Uterus (tissue), 4 donors: ENCODE data around the gene PBXIP1. TPM values are rescaled to one million over a fixed set of nuclear protein-coding genes. Genes with fewer than 3 reads are reported as not detected.

Experiments used
- DNase-seq, 2 donors: peaks; one replicate each; pipeline ENCODE4 v3.0.0-alpha.2; 2019 to 2020
- H3K27ac ChIP-seq, 2 donors: fragments of 200-600 bp; sonication (generic); 1 replicate in 1 of 2; 2 replicates in 1 of 2; pipeline ENCODE4 v1.5.1; 2016 to 2018
- H3K27me3 ChIP-seq, 2 donors: fragments of 200-600 bp; sonication (generic); one replicate each; pipeline ENCODE4 v1.5.1; 2018 to 2019; ENCODE audit warnings: control low read depth in 1 of 2
- H3K36me3 ChIP-seq, 2 donors: fragments of 200-600 bp; sonication (generic); one replicate each; pipeline ENCODE4 v1.5.1; 2019; ENCODE audit warnings: control low read depth in 1 of 2
- H3K4me1 ChIP-seq, 2 donors: fragments of 200-600 bp; sonication (generic); one replicate each; pipeline ENCODE4 v1.5.1; 2018 to 2019; ENCODE audit warnings: control low read depth in 1 of 2
- H3K4me3 ChIP-seq, 2 donors: fragments of 200-600 bp; sonication (generic); 1 replicate in 1 of 2; 2 replicates in 1 of 2; pipeline ENCODE4 v1.5.1; 2018 to 2019; ENCODE audit warnings: mild to moderate bottlenecking in 1 of 2
- H3K9me3 ChIP-seq, 2 donors: fragments of 200-600 bp; sonication (generic); one replicate each; pipeline ENCODE4 v1.5.1; 2019; ENCODE audit warnings: control low read depth in 1 of 2
- CTCF ChIP-seq, 4 experiments: fragments of 200-600 bp in 2 of 4; fragments of 450-650 bp in 2 of 4; sonication (generic) in 2 of 4; IDR thresholded peaks; one replicate each; pipeline ENCODE4 v1.5.1; 2016 to 2019; ENCODE audit warnings: antibody characterized with exemption in 4 of 4, mild to moderate bottlenecking in 2 of 4, moderate library complexity in 1 of 4
- POLR2A ChIP-seq, 2 donors: fragments of 450-650 bp; IDR thresholded peaks; one replicate each; pipeline ENCODE4 v1.6.1; 2016; ENCODE audit warnings: antibody characterized with exemption in 2 of 2, mild to moderate bottlenecking in 1 of 2, moderate library complexity in 1 of 2
- intact Hi-C: fragments of 100-400 bp; cut with DNase I; formaldehyde crosslinking; loops from one replicate; pipeline ENCODE4 v1.15.1; 2023; ENCODE audit warnings: low total_unique reads
- total RNA-seq, 4 donors: library from RNA; depleted of rRNA in 3 of 4; stranded (reverse); fragments of >200 nt in 3 of 4; gene quantifications; one replicate each; pipeline versions ENCODE4 v1.1.0 to v1.2.4, GENCODE V29; 2014 to 2023
- donor health status: DM: yes; HTN: yes; CAD: no.

The PBXIP1 gene
- total RNA-seq, 4 donors from 2014 or later, result 34.4 to 151 (median 88.6) TPM

GRCh38 chr1:154959426-154959780 lies 3.5 kb upstream of the PBXIP1 start:
- H3K27me3 ChIP-seq, result no peaks in the 10 kb centered on the region
- H3K4me1 ChIP-seq, result peaks cover 3 to 18% of the 10 kb centered on the region in 2 donors
- H3K4me3 ChIP-seq, result no peak overlapping the region
- H3K27ac ChIP-seq, result no peak overlapping the region
- intact Hi-C loops, result no loop called here
- DNase-seq, result no peak
- H3K9me3 ChIP-seq, result no peaks in the 10 kb centered on the region
- no peaks in the 10 kb centered on the region for H3K36me3 ChIP-seq
- TF ChIP-seq POLR2A (IDR thresholded peaks at IDR 0.05), result no peak
- TF ChIP-seq CTCF (IDR thresholded peaks at IDR 0.05), result no peak

GRCh38 chr1:154958681-154959425 lies 3.0 kb upstream of the PBXIP1 start:
- Histone ChIP-seq H3K4me1 (peaks cover 3 to 20% of the 10 kb centered on the region in 2 donors), H3K36me3 (no peaks in the 10 kb centered on the region), H3K4me3 (no peak overlapping the region), H3K27me3 (no peaks in the 10 kb centered on the region), H3K27ac (no peak overlapping the region), H3K9me3 (no peaks in the 10 kb centered on the region)
- DNase-seq, result no peak
- TF ChIP-seq POLR2A (IDR thresholded peaks at IDR 0.05), result no peak
- TF ChIP-seq CTCF (IDR thresholded peaks at IDR 0.05), result no peak
- intact Hi-C loops, result no loop called here

GRCh38 chr1:154958036-154958435 lies 2.1 kb upstream of the PBXIP1 start:
- H3K4me3 ChIP-seq, result no peak overlapping the region
- H3K27me3 ChIP-seq, result no peaks in the 10 kb centered on the region
- no peaks in the 10 kb centered on the region for H3K36me3 ChIP-seq
- no peaks in the 10 kb centered on the region for H3K9me3 ChIP-seq
- TF ChIP-seq CTCF (IDR thresholded peaks at IDR 0.05) (no peak), POLR2A (IDR thresholded peaks at IDR 0.05) (no peak)
- H3K27ac ChIP-seq, result no peak overlapping the region
- H3K4me1 ChIP-seq, result peaks cover 3 to 26% of the 10 kb centered on the region in 2 donors
- DNase-seq, result no peak
- intact Hi-C loops, result no loop called here

- TF ChIP-seq POLR2A (IDR thresholded peaks at IDR 0.05) (no peak), CTCF (IDR thresholded peaks at IDR 0.05) (no peak)
- no peaks in the 10 kb centered on the region for H3K9me3 ChIP-seq
- no peak overlapping the region for H3K4me3 ChIP-seq
- peak overlapping the region; percentile 5 to 76 for H3K27ac ChIP-seq
- H3K4me1 ChIP-seq, result peaks cover 3 to 22% of the 10 kb centered on the region in 2 donors
- no peaks in the 10 kb centered on the region for H3K36me3 ChIP-seq
- no peaks in the 10 kb centered on the region for H3K27me3 ChIP-seq
- no peak for DNase-seq
- intact Hi-C loops, result no loop called here
Observed at GRCh38 chr1:154957091-154957657, 1.3 kb upstream of the PBXIP1 start.

GRCh38 chr1:154956544-154956941 lies 644 bp upstream of the PBXIP1 start:
- Histone ChIP-seq H3K27me3 (no peaks in the 10 kb centered on the region), H3K36me3 (no peaks in the 10 kb centered on the region), H3K4me1 (peaks cover 3 to 22% of the 10 kb centered on the region in 2 donors), H3K9me3 (no peaks in the 10 kb centered on the region), H3K27ac (peak overlapping the region; percentile 76 to 79), H3K4me3 (peak overlapping the region; percentile 48 to 57)
- TF ChIP-seq CTCF (IDR thresholded peaks at IDR 0.05) (no peak), POLR2A (IDR thresholded peaks at IDR 0.05) (no peak)
- DNase-seq, result peak in 1 of 2 donors; percentile 46
- intact Hi-C loops, result no loop called here
